H1 (cell line): ENCODE data around the gene PRSS53. TPM values are rescaled to one million over a fixed set of nuclear protein-coding genes. Genes with fewer than 3 reads are reported as not detected.

ENCODE experiments used
- CTCF ChIA-PET: fragments of 300-600 bp; sonication (Branson Sonifier 250); formaldehyde crosslinking; loops from one replicate; lab custom pipeline; 2021; ENCODE audit not compliant: partially characterized antibody; lab: Charles Lee
- POLR2A ChIA-PET: fragments of 300-600 bp; sonication (Branson Sonifier 250); formaldehyde crosslinking; loops from one replicate; lab custom pipeline; 2021; ENCODE audit warnings: inconsistent platforms; ENCODE audit not compliant: partially characterized antibody; lab: Charles Lee
- DNase-seq, 2 experiments: peaks; one replicate each; pipeline versions ENCODE4 v3.0.0 to v3.0.0-alpha.2; 2010 to 2022; ENCODE audit warnings: low spot score in 2 of 2, low read depth in 1 of 2, mixed read lengths in 1 of 2
- FAIRE-seq: peaks from 2 replicates; lab custom pipeline; 2011; peaks lifted over from hg19 to GRCh38; lab: Jason Lieb, UNC
- H2AFZ ChIP-seq: 2 replicates; pipeline ENCODE4 v1.8.1; 2012; ENCODE audit warnings: low read length, inconsistent platforms
- H2AK5ac ChIP-seq: 2 replicates; pipeline ENCODE4 v1.6.1; 2013; ENCODE audit warnings: low read depth, low read length
- H2BK120ac ChIP-seq: replicated peaks from 2 replicates; pipeline ENCODE3; 2013; ENCODE audit warnings: low read depth, low read length, inconsistent platforms
- H2BK12ac ChIP-seq: 2 replicates; pipeline ENCODE4 v1.6.1; 2013; ENCODE audit warnings: low read depth, low read length
- H2BK15ac ChIP-seq: 2 replicates; pipeline ENCODE4 v1.6.1; 2013; ENCODE audit warnings: low read length
- H2BK20ac ChIP-seq: 2 replicates; pipeline ENCODE4 v1.6.1; 2013; ENCODE audit warnings: low read length
- H2BK5ac ChIP-seq: 2 replicates; pipeline ENCODE4 v1.6.1; 2013; ENCODE audit warnings: low read depth, low read length
- H3K14ac ChIP-seq: 2 replicates; pipeline ENCODE4 v1.6.1; 2013; ENCODE audit warnings: inconsistent platforms; ENCODE audit not compliant: insufficient read length
- H3K18ac ChIP-seq: 2 replicates; pipeline ENCODE4 v1.6.1; 2013; ENCODE audit warnings: low read length; ENCODE audit errors: extremely low read depth
- H3K23ac ChIP-seq: 2 replicates; pipeline ENCODE4 v1.6.1; 2013; ENCODE audit warnings: inconsistent platforms; ENCODE audit not compliant: insufficient read length
- H3K23me2 ChIP-seq: 2 replicates; pipeline ENCODE4 v1.6.1; 2013; ENCODE audit warnings: low read depth, low read length
- H3K27ac ChIP-seq: 2 replicates; pipeline ENCODE4 v1.6.1; 2011; ENCODE audit warnings: low read depth, low read length, inconsistent platforms
- H3K27me3 ChIP-seq, 4 experiments: replicated peaks in 1 of 4; 1 replicate in 1 of 4; 2 replicates in 3 of 4; pipeline versions ENCODE4 v1.6.1 to v1.8.1; 2011 to 2013; ENCODE audit warnings: low read length in 3 of 4, mild to moderate bottlenecking in 3 of 4, inconsistent platforms in 2 of 4, mixed read lengths in 2 of 4, moderate library complexity in 1 of 4; ENCODE audit not compliant: control insufficient read depth in 3 of 4, insufficient read depth in 3 of 4; ENCODE audit errors: extremely low read depth in 1 of 4
- H3K36me3 ChIP-seq, 4 experiments: 2 replicates each; pipeline versions ENCODE4 v1.6.1 to v1.8.1; 2011 to 2013; ENCODE audit warnings: mild to moderate bottlenecking in 4 of 4, low read length in 3 of 4, moderate library complexity in 2 of 4, control low read depth in 1 of 4, inconsistent platforms in 1 of 4; ENCODE audit not compliant: insufficient read depth in 4 of 4, control insufficient read depth in 2 of 4
- H3K4ac ChIP-seq: replicated peaks from 2 replicates; pipeline ENCODE3; 2013; ENCODE audit warnings: low read length, low read depth, mixed read lengths, inconsistent platforms; ENCODE audit not compliant: insufficient read length
- H3K4me1 ChIP-seq, 4 experiments: replicated peaks in 1 of 4; 1 replicate in 1 of 4; 2 replicates in 3 of 4; pipeline versions ENCODE4 v1.6.1 to v1.8.1; 2011 to 2013; ENCODE audit warnings: low read length in 3 of 4, inconsistent platforms in 2 of 4, mixed read lengths in 1 of 4; ENCODE audit not compliant: insufficient read depth in 4 of 4, control insufficient read depth in 3 of 4
- H3K4me2 ChIP-seq, 2 experiments: 2 replicates each; pipeline versions ENCODE4 v1.6.1 to v1.8.1; 2011 to 2013; ENCODE audit warnings: low read depth in 2 of 2, low read length in 2 of 2, control low read depth in 1 of 2, inconsistent platforms in 1 of 2, mild to moderate bottlenecking in 1 of 2; ENCODE audit not compliant: insufficient read depth in 1 of 2
- H3K4me3 ChIP-seq, 4 experiments: fragments of 200-600, 300-600 bp in 1 of 4; sonication (generic), shearing (Covaris generic), sonication (Bioruptor Twin) in 1 of 4; 2 replicates each; pipeline versions ENCODE4 v1.5.1 to v1.8.1; 2011 to 2016; ENCODE audit warnings: low read length in 4 of 4, low read depth in 3 of 4, control low read depth in 2 of 4, inconsistent platforms in 2 of 4, mild to moderate bottlenecking in 2 of 4, mixed read lengths in 1 of 4, moderate library complexity in 1 of 4; ENCODE audit not compliant: insufficient read depth in 2 of 4; ENCODE audit errors: extremely low read depth in 1 of 4
- H3K56ac ChIP-seq: replicated peaks from 2 replicates; pipeline ENCODE3; 2013; ENCODE audit warnings: low read depth, mild to moderate bottlenecking, mixed read lengths, low read length, inconsistent platforms; ENCODE audit not compliant: insufficient read length
- H3K79me1 ChIP-seq: 2 replicates; pipeline ENCODE4 v1.6.1; 2013; ENCODE audit warnings: low read depth, low read length, control low read depth
- H3K79me2 ChIP-seq, 2 experiments: 2 replicates each; pipeline versions ENCODE4 v1.6.1 to v1.8.1; 2012 to 2013; ENCODE audit warnings: low read length in 2 of 2, mild to moderate bottlenecking in 2 of 2, inconsistent platforms in 1 of 2; ENCODE audit not compliant: insufficient read depth in 2 of 2, control insufficient read depth in 1 of 2
- H3K9ac ChIP-seq, 4 experiments: replicated peaks in 1 of 4; 1 replicate in 1 of 4; 2 replicates in 3 of 4; pipeline versions ENCODE4 v1.6.1 to v1.8.1; 2011 to 2013; ENCODE audit warnings: low read depth in 3 of 4, low read length in 3 of 4, control low read depth in 2 of 4, mild to moderate bottlenecking in 2 of 4, moderate library complexity in 2 of 4, inconsistent platforms in 1 of 4; ENCODE audit errors: extremely low read depth in 1 of 4
- H3K9me3 ChIP-seq, 2 experiments: 2 replicates each; pipeline versions ENCODE4 v1.6.1 to v1.8.1; 2012 to 2013; ENCODE audit warnings: mild to moderate bottlenecking in 2 of 2, moderate library complexity in 2 of 2, control low read depth in 1 of 2, inconsistent platforms in 1 of 2, low read depth in 1 of 2, low read length in 1 of 2, mixed read lengths in 1 of 2; ENCODE audit not compliant: insufficient read depth in 2 of 2
- H4K20me1 ChIP-seq, 2 experiments: replicated peaks in 1 of 2; 2 replicates each; pipeline versions ENCODE3 to v1.8.1; 2011 to 2013; ENCODE audit warnings: inconsistent platforms in 2 of 2, low read length in 2 of 2, mild to moderate bottlenecking in 1 of 2; ENCODE audit not compliant: insufficient read depth in 2 of 2, control insufficient read depth in 1 of 2
- H4K5ac ChIP-seq: 2 replicates; pipeline ENCODE4 v1.6.1; 2013; ENCODE audit warnings: low read length, low read depth, mixed read lengths, inconsistent platforms; ENCODE audit not compliant: insufficient read length
- H4K8ac ChIP-seq: 2 replicates; pipeline ENCODE4 v1.8.0; 2013; ENCODE audit warnings: mild to moderate bottlenecking, moderate library complexity, low read length, inconsistent platforms; ENCODE audit not compliant: insufficient read depth; ENCODE audit errors: extremely low read depth
- H4K91ac ChIP-seq: replicated peaks from 2 replicates; pipeline ENCODE3; 2013; ENCODE audit warnings: low read length, mixed read lengths, inconsistent platforms; ENCODE audit not compliant: insufficient read length
- KDM5A ChIP-seq: fragments of 200-600 bp; IDR thresholded peaks from 2 replicates; pipeline ENCODE4 v1.7.1; 2012; ENCODE audit warnings: mild to moderate bottlenecking, low read length, inconsistent platforms, mixed read lengths
- RAD21 ChIP-seq, 2 experiments: IDR thresholded peaks in 1 of 2; conservative IDR thresholded peaks in 1 of 2; 2 replicates each; pipeline ENCODE4 v1.6.1; 2011; ENCODE audit warnings: low read depth in 2 of 2, low read length in 2 of 2, improper control_type of control experiment in 1 of 2, inconsistent platforms in 1 of 2, mild to moderate bottlenecking in 1 of 2, moderate library complexity in 1 of 2
- WGBS, 2 experiments: shearing (Covaris generic) in 1 of 2; methylation state at CpG; one replicate each; pipeline versions ENCODE4 v1.1.6 to v1.1.7; 2013 to 2015; ENCODE audit warnings: low lambda C conversion rate in 2 of 2, mixed read lengths in 2 of 2, inconsistent platforms in 1 of 2, low coverage in 1 of 2, missing lambda C conversion rate in 1 of 2; ENCODE audit not compliant: insufficient replicate concordance in 2 of 2, insufficient coverage in 1 of 2, insufficient read length in 1 of 2; ENCODE audit errors: extremely low coverage in 1 of 2, missing lambda C conversion rate in 1 of 2; 5-methylcytosine and 5-hydroxymethylcytosine counted together
- polyA plus RNA-seq, 7 experiments: library from polyadenylated mRNA; depleted of rRNA in 3 of 7; stranded (reverse) in 5 of 7; unstranded in 2 of 7; fragments of >200 nt in 5 of 7; fragments of 200-250 nt in 2 of 7; gene quantifications; 1 replicate in 5 of 7; 2 replicates in 1 of 7; 4 replicates in 1 of 7; pipeline versions ENCODE4 v1.2.1 to v1.2.3, GENCODE V29; 2011 to 2013; ENCODE audit warnings: missing spikeins in 2 of 7, mixed read lengths in 2 of 7
- total RNA-seq: library from RNA; stranded (reverse); fragmentation: NEBNext Ultra II Directional; extraction: Animal tissue kit (Norgen Biotek cat#: 25700); gene quantifications from 2 replicates; pipeline ENCODE4 v1.2.1, GENCODE V29; 2021

Gene PRSS53
- total and polyA plus RNA-seq, 2 of the 8 experiments (the other 6 are each of a cell fraction or from before 2014, with no cell fraction given) = 1.7 to 2.6 TPM

DNA sequence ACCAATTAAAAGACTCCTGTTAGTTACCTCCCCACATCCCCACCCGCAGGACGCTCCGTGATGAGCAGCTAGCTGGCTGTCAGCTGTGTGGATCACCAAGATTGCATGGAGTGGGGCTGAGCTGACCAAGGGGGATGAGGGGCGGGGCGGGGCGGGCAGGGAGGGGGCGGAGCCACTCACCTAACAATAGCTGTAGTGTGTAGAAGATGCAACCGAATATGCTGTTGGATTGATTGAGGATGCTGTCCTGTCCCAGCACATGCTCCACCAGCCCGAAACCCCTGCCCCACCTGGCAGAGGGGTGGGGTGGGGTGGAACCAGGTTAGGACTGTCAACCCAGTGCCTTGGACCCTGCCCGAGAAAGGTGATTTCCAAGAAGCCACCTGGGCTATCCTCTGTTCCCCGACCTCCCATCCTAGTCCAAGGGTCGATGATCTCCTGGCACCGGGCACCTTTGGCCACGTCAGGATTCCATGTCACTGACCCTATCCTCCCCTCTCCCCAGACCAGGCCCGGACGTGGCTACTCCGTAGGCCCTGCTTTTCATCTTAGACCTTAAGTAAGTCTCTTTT is 4.5 kb upstream of the PRSS53 start:
- Histone ChIP-seq H3K4ac (no peak overlapping the region), H4K91ac (no peak overlapping the region), H4K8ac (no peak overlapping the region; the same call in 1 of the 2 replicates), H3K9me3 (no peaks in the 10 kb centered on the region), H2BK15ac (0 out of 2 replicates have a peak overlapping the region, but pooled peaks have one; percentile 29), H3K4me2 (peak overlapping the region; percentile 85 to 91), H3K23ac (no peak overlapping the region)
- 0 out of 4 replicates have a peak, but pooled peaks of 1 of the 2 experiments have one; percentile 1 for TF ChIP-seq RAD21 (IDR thresholded peaks at IDR 0.05 in 1 of 2, conservative IDR thresholded peaks at IDR 0.05 in 1 of 2; ENCODE audit: low read depth in 2 of 2, low read length in 2 of 2)
- TF ChIP-seq KDM5A = no peak
- TF ChIP-seq, all 59 proteins: peak for 1
- H3K4me3 ChIP-seq = peak overlapping the region; percentile 50 to 96 (median 74); a peak in 7 of 8 replicates
- POLR2A ChIA-PET = interaction anchor here (0.6 to 4.2 kb wide), 11 partner anchors 9 to 124 kb away, joined by 3 to 26 read pairs (median 5); partner anchors contain the start of genes FUS, KAT8, ZNF646 and ZNF668
- no peak overlapping the region for H3K27ac ChIP-seq
- no peak overlapping the region for H2BK5ac ChIP-seq
- H2AK5ac ChIP-seq = no peak overlapping the region
- DNase-seq (peak in 1 of 2 experiments; percentile 61), FAIRE-seq (no peak)
- peaks cover 0 to 7% of the 10 kb centered on the region in 2 experiments; a peak in 1 of 4 replicates for H3K79me2 ChIP-seq
- peak overlapping the region in 1 of 4 experiments; percentile 60; a peak in 3 of 7 replicates for H3K9ac ChIP-seq
- H4K20me1 ChIP-seq = peaks cover 8 to 20% of the 10 kb centered on the region in 2 experiments
- H2BK12ac ChIP-seq = no peak overlapping the region
- H3K56ac ChIP-seq = no peak overlapping the region
- H3K4me1 ChIP-seq = peaks cover 0 to 9% (median 3%) of the 10 kb centered on the region in 4 experiments; a peak in 4 of 7 replicates
- peaks cover 0 to 15% (median 4%) of the 10 kb centered on the region in 4 experiments; a peak in 5 of 8 replicates for H3K36me3 ChIP-seq
- H4K5ac ChIP-seq = no peak overlapping the region
- H3K14ac ChIP-seq = no peak overlapping the region
- no peak overlapping the region for H2AFZ ChIP-seq
- no peak overlapping the region for H3K18ac ChIP-seq
- CTCF ChIA-PET = interaction anchor here (0.8 to 2.3 kb wide), 8 partner anchors 8 to 108 kb away, joined by 3 to 10 read pairs (median 4); partner anchors contain the start of gene HSD3B7
- no peak overlapping the region for H2BK20ac ChIP-seq
- H3K23me2 ChIP-seq = peaks cover 10% of the 10 kb centered on the region
- 44% methylated on average over 12 of the region's 17 CpGs; no CpG with 5 or more reads in 1 of the 2 experiments for WGBS, 2 experiments
- H3K27me3 ChIP-seq = no peaks in the 10 kb centered on the region
- peaks cover 10% of the 10 kb centered on the region for H3K79me1 ChIP-seq
- no peak overlapping the region for H2BK120ac ChIP-seq
